Left forelimb (tissue), 1 donor: ENCODE measurements around the gene UBE2M.
"Not testable (repeated sequence)": the region's sequence is repeated elsewhere in the genome, so short reads cannot be mapped to it uniquely, and the experiment has no call there.

Experiments used
- DNase-seq: peaks from one replicate; pipeline ENCODE4 v3.0.0-alpha.2; 2018; ENCODE audit warnings: low spot score

UBE2M gene

GRCh38 chr19:58539169-58539559 lies 19.2 kb downstream of the UBE2M start:
- not testable (repeated sequence) for DNase-seq

GRCh38 chr19:58538257-58539168 lies 19.9 kb downstream of the UBE2M start:
- no peak for DNase-seq

- no peak for DNase-seq
Measured at GRCh38 chr19:58536852-58537798, 21.3 kb downstream of the UBE2M start.

- no peak for DNase-seq
Measured at GRCh38 chr19:58535857-58536256, 22.6 kb downstream of the UBE2M start.

GRCh38 chr19:58531034-58531840 lies 27.2 kb downstream of the UBE2M start:
- no peak for DNase-seq

GRCh38 chr19:58529405-58529804 lies 29.0 kb downstream of the UBE2M start:
- no peak for DNase-seq

GRCh38 chr19:58522709-58523108 lies 35.7 kb downstream of the UBE2M start:
- no peak for DNase-seq

- DNase-seq: no peak
Measured at GRCh38 chr19:58521651-58522050, 36.8 kb downstream of the UBE2M start.

- no peak for DNase-seq
Measured at GRCh38 chr19:58520257-58520599, 38.2 kb downstream of the UBE2M start.

- DNase-seq: peak; percentile 95
Measured at GRCh38 chr19:58519355-58520256, 38.8 kb downstream of the UBE2M start, which contains the start of gene ZBTB45. Gene ZBTB45, minus strand, starts transcription at chr19:58519810. Its CDS starts 2,137 bp downstream, at chr19:58517673.

- no peak for DNase-seq
Measured at GRCh38 chr19:58519087-58519354, 39.4 kb downstream of the UBE2M start.

- no peak for DNase-seq
Measured at GRCh38 chr19:58518256-58519086, 39.9 kb downstream of the UBE2M start.

GRCh38 chr19:58516964-58517833 lies 41.2 kb downstream of the UBE2M start:
- no peak for DNase-seq

GRCh38 chr19:58516246-58516836 lies 42.1 kb downstream of the UBE2M start:
- no peak for DNase-seq

GRCh38 chr19:58515259-58515658 lies 43.2 kb downstream of the UBE2M start:
- no peak for DNase-seq

GRCh38 chr19:58514564-58515022 lies 43.8 kb downstream of the UBE2M start:
- no peak for DNase-seq

- peak; percentile 88 for DNase-seq
Measured at GRCh38 chr19:58513694-58514563, 44.5 kb downstream of the UBE2M start.
